BLaER1 (cell line): Measurements from ENCODE around the gene RPN2.
"Not testable (repeated sequence)": the region's sequence is repeated elsewhere in the genome, so short reads cannot be mapped to it uniquely, and the experiment has no call there.

ENCODE experiments used
- H3K27ac ChIP-seq: shearing (Covaris generic); formaldehyde crosslinking; 2 replicates; pipeline ENCODE4 v1.8.1; 2022
- H3K27me3 ChIP-seq: shearing (Covaris generic); formaldehyde crosslinking; 2 replicates; pipeline ENCODE4 v1.8.1; 2022
- H3K36me3 ChIP-seq: shearing (Covaris generic); formaldehyde crosslinking; 2 replicates; pipeline ENCODE4 v1.8.1; 2022
- H3K4me1 ChIP-seq: shearing (Covaris generic); formaldehyde crosslinking; 2 replicates; pipeline ENCODE4 v1.8.1; 2022
- H3K4me2 ChIP-seq: shearing (Covaris generic); formaldehyde crosslinking; 2 replicates; pipeline ENCODE4 v1.8.1; 2022
- H3K4me3 ChIP-seq: shearing (Covaris generic); formaldehyde crosslinking; 2 replicates; pipeline ENCODE4 v1.8.1; 2022
- H3K9ac ChIP-seq: shearing (Covaris generic); formaldehyde crosslinking; 2 replicates; pipeline ENCODE4 v1.8.1; 2022
- H3K9me3 ChIP-seq: shearing (Covaris generic); formaldehyde crosslinking; 2 replicates; pipeline ENCODE4 v1.8.1; 2022
- H4K20me1 ChIP-seq: shearing (Covaris generic); formaldehyde crosslinking; 2 replicates; pipeline ENCODE4 v1.8.1; 2022
- Cebpa-rat ChIP-seq: shearing (Covaris generic); IDR thresholded peaks from 2 replicates; pipeline ENCODE4 v1.8.1; 2022

RPN2 gene

GRCh38 chr20:37178839-37179682 is at the start of gene RPN2, which contains the start of gene MROH8:
TSS of gene RPN2 (plus strand) at chr20:37179330. CDS start at chr20:37179357, 27 bp downstream.
TSS of gene MROH8 (minus strand) at chr20:37179548.
- peak within 1 kb of the TSS; percentile 87 for H3K4me2 ChIP-seq
- peaks cover 49% of the 10 kb centered on the region for H4K20me1 ChIP-seq
- H3K4me3 ChIP-seq: peak within 1 kb of the TSS; percentile 92
- no peaks in the 10 kb centered on the region for H3K27me3 ChIP-seq
- peak within 1 kb of the TSS; percentile 100 for H3K9ac ChIP-seq
- TF ChIP-seq Cebpa-rat: no peak
- H3K27ac ChIP-seq: peak within 1 kb of the TSS; percentile 100
- no peaks in the 10 kb centered on the region for H3K9me3 ChIP-seq
- peaks cover 30% of the 10 kb centered on the region for H3K36me3 ChIP-seq
- peaks cover 31% of the 10 kb centered on the region for H3K4me1 ChIP-seq

DNA sequence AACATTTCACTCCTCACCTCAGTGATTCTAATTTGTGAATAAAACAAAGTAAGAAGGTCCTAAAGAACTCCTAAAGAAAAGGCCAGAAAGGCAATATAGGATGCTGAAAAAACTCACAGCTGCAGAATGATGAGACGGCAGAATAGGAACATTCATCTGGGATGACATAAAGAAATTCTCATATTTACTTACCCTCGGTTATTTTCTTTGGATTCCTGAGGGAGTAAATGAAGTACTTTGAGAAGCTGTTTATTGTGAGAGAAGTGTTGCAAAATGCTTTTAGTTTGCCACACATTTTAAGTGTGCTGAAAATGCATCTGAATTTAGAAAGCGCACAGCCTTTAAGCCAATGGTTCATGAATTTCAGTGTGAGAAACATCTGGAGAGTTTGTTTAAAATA is 47.6 kb upstream of the RPN2 start:
- TF ChIP-seq Cebpa-rat: no peak
- no peaks in the 10 kb centered on the region for H4K20me1 ChIP-seq
- H3K4me2 ChIP-seq: no peak overlapping the region
- no peak overlapping the region for H3K9ac ChIP-seq
- H3K4me1 ChIP-seq: 0 out of 2 replicates have a peak, but pooled peaks cover 4% of the 10 kb centered on the region
- no peaks in the 10 kb centered on the region for H3K9me3 ChIP-seq
- no peak overlapping the region for H3K4me3 ChIP-seq
- no peaks in the 10 kb centered on the region for H3K27me3 ChIP-seq
- no peak overlapping the region for H3K27ac ChIP-seq
- H3K36me3 ChIP-seq: no peaks in the 10 kb centered on the region

- Histone ChIP-seq H3K4me3 (no peak overlapping the region), H3K4me2 (no peak overlapping the region), H3K36me3 (no peaks in the 10 kb centered on the region), H3K9me3 (no peaks in the 10 kb centered on the region), H3K27ac (no peak overlapping the region), H3K4me1 (0 out of 2 replicates have a peak, but pooled peaks cover 4% of the 10 kb centered on the region), H4K20me1 (no peaks in the 10 kb centered on the region), H3K27me3 (no peaks in the 10 kb centered on the region), H3K9ac (no peak overlapping the region)
- TF ChIP-seq Cebpa-rat: no peak
Observed at GRCh38 chr20:37133952-37134351, 45.2 kb upstream of the RPN2 start.

DNA sequence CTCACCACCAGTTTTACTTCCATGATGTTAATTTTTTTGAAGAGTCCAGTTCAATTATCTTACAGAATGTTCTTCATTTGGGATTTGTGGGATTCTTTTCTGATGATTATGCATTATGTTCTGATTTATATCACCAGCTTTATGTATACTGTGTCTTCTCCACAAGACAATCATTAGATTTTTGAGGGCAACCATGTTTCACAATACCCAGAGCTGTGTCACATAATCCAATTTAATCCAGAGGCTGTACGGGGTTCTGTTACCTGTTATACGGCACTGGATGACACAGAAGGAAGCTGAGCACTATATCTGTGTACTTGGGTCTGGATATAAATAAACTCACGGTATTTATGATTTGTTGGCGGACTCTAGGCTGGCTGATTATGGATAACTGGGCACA is 41.6 kb upstream of the RPN2 start:
- no peaks in the 10 kb centered on the region for H3K27me3 ChIP-seq
- no peaks in the 10 kb centered on the region for H4K20me1 ChIP-seq
- H3K4me2 ChIP-seq: no peak overlapping the region
- H3K9me3 ChIP-seq: no peaks in the 10 kb centered on the region
- H3K4me3 ChIP-seq: no peak overlapping the region
- no peak overlapping the region for H3K9ac ChIP-seq
- no peaks in the 10 kb centered on the region for H3K36me3 ChIP-seq
- 0 out of 2 replicates have a peak, but pooled peaks cover 4% of the 10 kb centered on the region for H3K4me1 ChIP-seq
- no peak overlapping the region for H3K27ac ChIP-seq
- TF ChIP-seq Cebpa-rat: no peak

- Histone ChIP-seq H4K20me1 (no peaks in the 10 kb centered on the region), H3K9ac (no peak overlapping the region), H3K27ac (no peak overlapping the region), H3K36me3 (no peaks in the 10 kb centered on the region), H3K27me3 (no peaks in the 10 kb centered on the region), H3K9me3 (no peaks in the 10 kb centered on the region), H3K4me1 (no peaks in the 10 kb centered on the region), H3K4me3 (no peak overlapping the region), H3K4me2 (no peak overlapping the region)
- no peak for TF ChIP-seq Cebpa-rat
Observed at GRCh38 chr20:37142708-37143107, 36.4 kb upstream of the RPN2 start.

- H4K20me1 ChIP-seq: no peaks in the 10 kb centered on the region
- H3K27ac ChIP-seq: no peak overlapping the region
- no peak for TF ChIP-seq Cebpa-rat
- no peaks in the 10 kb centered on the region for H3K4me1 ChIP-seq
- no peak overlapping the region for H3K4me3 ChIP-seq
- H3K27me3 ChIP-seq: no peaks in the 10 kb centered on the region
- no peak overlapping the region for H3K4me2 ChIP-seq
- no peaks in the 10 kb centered on the region for H3K36me3 ChIP-seq
- peaks cover 2% of the 10 kb centered on the region; the same call in 1 of the 2 replicates for H3K9me3 ChIP-seq
- H3K9ac ChIP-seq: no peak overlapping the region
Observed at GRCh38 chr20:37144856-37145404, 34.2 kb upstream of the RPN2 start.

- Histone ChIP-seq H3K9me3 (peaks cover 15% of the 10 kb centered on the region; the same call in 1 of the 2 replicates), H4K20me1 (no peaks in the 10 kb centered on the region), H3K4me3 (no peak overlapping the region), H3K36me3 (no peaks in the 10 kb centered on the region), H3K9ac (no peak overlapping the region), H3K4me2 (no peak overlapping the region), H3K27ac (no peak overlapping the region), H3K27me3 (no peaks in the 10 kb centered on the region), H3K4me1 (no peaks in the 10 kb centered on the region)
- no peak for TF ChIP-seq Cebpa-rat
Observed at GRCh38 chr20:37147250-37147649, 31.9 kb upstream of the RPN2 start.

DNA sequence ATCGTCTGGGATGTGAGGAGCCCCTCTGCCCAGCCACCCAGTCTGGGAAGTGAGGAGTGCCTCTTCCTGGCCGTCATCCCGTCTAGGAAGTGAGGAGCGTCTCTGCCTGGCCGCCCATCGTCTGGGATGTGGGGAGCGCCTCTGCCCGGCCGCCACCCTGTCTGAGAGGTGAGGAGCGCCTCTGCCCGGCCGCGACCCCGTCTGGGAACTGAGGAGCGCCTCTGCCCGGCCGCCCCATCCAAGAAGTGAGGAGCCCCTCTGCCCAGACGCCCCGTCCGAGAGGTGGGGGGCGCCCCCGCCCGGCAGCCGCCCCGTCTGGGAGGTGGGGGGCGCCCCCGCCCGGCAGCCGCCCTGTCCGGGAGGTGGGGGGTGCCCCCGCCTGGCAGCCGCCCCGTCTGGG is 28.3 kb upstream of the RPN2 start:
- H3K27me3 ChIP-seq, H3K4me3 ChIP-seq, H3K4me2 ChIP-seq, H4K20me1 ChIP-seq, H3K9ac ChIP-seq, H3K36me3 ChIP-seq, H3K27ac ChIP-seq, H3K4me1 ChIP-seq: not testable (repeated sequence)
- H3K9me3 ChIP-seq: peaks cover 15% of the 10 kb centered on the region; the same call in 1 of the 2 replicates

DNA sequence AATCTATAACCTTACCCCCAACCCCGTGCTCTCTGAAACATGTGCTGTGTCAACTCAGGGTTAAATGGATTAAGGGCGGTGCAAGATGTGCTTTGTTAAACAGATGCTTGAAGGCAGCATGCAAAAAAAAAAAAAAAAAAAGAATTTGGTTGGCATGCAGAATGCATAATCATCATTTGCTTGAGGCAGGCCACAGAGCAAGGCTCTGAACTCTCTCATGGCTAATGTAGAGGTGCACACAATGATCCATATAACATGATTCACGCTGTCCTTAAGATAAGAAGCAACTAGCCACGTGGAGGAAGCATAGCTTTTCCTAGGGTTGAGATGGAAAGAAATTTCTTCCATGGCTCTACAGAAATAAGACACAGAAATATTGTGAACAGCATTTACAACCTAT is 27.6 kb upstream of the RPN2 start:
- H3K4me1 ChIP-seq: no peaks in the 10 kb centered on the region
- no peak for TF ChIP-seq Cebpa-rat

GRCh38 chr20:37152284-37152683 is 26.8 kb upstream of the RPN2 start:
- TF ChIP-seq Cebpa-rat: no peak
- Histone ChIP-seq H3K36me3 (no peaks in the 10 kb centered on the region), H3K27ac (no peak overlapping the region), H3K27me3 (no peaks in the 10 kb centered on the region), H3K4me3 (no peak overlapping the region), H3K9me3 (peaks cover 15% of the 10 kb centered on the region; the same call in 1 of the 2 replicates), H4K20me1 (no peaks in the 10 kb centered on the region), H3K9ac (no peak overlapping the region), H3K4me1 (no peaks in the 10 kb centered on the region), H3K4me2 (no peak overlapping the region)

More for the DNA sequence above, 27.6 kb upstream of the RPN2 start:
- Histone ChIP-seq H4K20me1 (no peaks in the 10 kb centered on the region), H3K9me3 (peaks cover 15% of the 10 kb centered on the region; the same call in 1 of the 2 replicates), H3K9ac (no peak overlapping the region), H3K27me3 (no peaks in the 10 kb centered on the region), H3K4me3 (no peak overlapping the region), H3K27ac (no peak overlapping the region), H3K4me2 (no peak overlapping the region), H3K36me3 (no peaks in the 10 kb centered on the region)
